ENCODE results near the gene LCN6.
"Not testable (repeated sequence)": the region's sequence is repeated elsewhere in the genome, so short reads cannot be mapped to it uniquely, and the experiment has no call there.

LCN6 gene

GRCh38 chr9:136722093-136722968 is 26.0 kb downstream of the LCN6 start:
- DNase-seq: no peak

- no peak for DNase-seq
Observed at GRCh38 chr9:136721339-136722092, 26.8 kb downstream of the LCN6 start.

- DNase-seq: no peak
Observed at GRCh38 chr9:136720898-136721338, 27.4 kb downstream of the LCN6 start.

GRCh38 chr9:136720251-136720897 is 28.0 kb downstream of the LCN6 start:
- no peak for DNase-seq

GRCh38 chr9:136719195-136719880 is 29.0 kb downstream of the LCN6 start:
- DNase-seq: no peak

- DNase-seq: no peak
Observed at GRCh38 chr9:136718345-136719194, 29.8 kb downstream of the LCN6 start.

- no peak for DNase-seq
Observed at GRCh38 chr9:136717399-136717798, 30.9 kb downstream of the LCN6 start.

GRCh38 chr9:136714893-136715274 is 33.4 kb downstream of the LCN6 start:
- no peak for DNase-seq

- no peak for DNase-seq
Observed at GRCh38 chr9:136714096-136714892, 34.0 kb downstream of the LCN6 start.

GRCh38 chr9:136713550-136713949 is 34.8 kb downstream of the LCN6 start:
- DNase-seq: no peak

- no peak for DNase-seq
Observed at GRCh38 chr9:136712690-136713544, 35.4 kb downstream of the LCN6 start.

- peak; percentile 49 for DNase-seq
Observed at GRCh38 chr9:136711751-136712689, 36.3 kb downstream of the LCN6 start, which contains the start of gene DIPK1B. DIPK1B (plus strand) TSS chr9:136712572; CDS start chr9:136712666, 94 bp downstream.

GRCh38 chr9:136711219-136711648 is 37.1 kb downstream of the LCN6 start:
- not testable (repeated sequence) for DNase-seq

GRCh38 chr9:136710543-136710942 is 37.8 kb downstream of the LCN6 start:
- DNase-seq: no peak

- no peak for DNase-seq
Observed at GRCh38 chr9:136709454-136710109, 38.7 kb downstream of the LCN6 start.

GRCh38 chr9:136707849-136708517 is 40.3 kb downstream of the LCN6 start:
- no peak for DNase-seq

- no peak for DNase-seq
Observed at GRCh38 chr9:136707011-136707410, 41.3 kb downstream of the LCN6 start.

- no peak for DNase-seq
Observed at GRCh38 chr9:136705564-136705963, 42.8 kb downstream of the LCN6 start.
